Erythroblast (primary cell): ENCODE data around the gene NPTXR.

ENCODE experiments used
- GATA1 ChIP-seq: IDR thresholded peaks from 2 replicates; pipeline ENCODE4 v1.6.1; 2011; ENCODE audit warnings: low read depth, mild to moderate bottlenecking, control low read depth, low read length, moderate library complexity
- POLR2A ChIP-seq: IDR thresholded peaks from 2 replicates; pipeline ENCODE4 v1.6.1; 2011; ENCODE audit warnings: mild to moderate bottlenecking, low read length

DNA sequence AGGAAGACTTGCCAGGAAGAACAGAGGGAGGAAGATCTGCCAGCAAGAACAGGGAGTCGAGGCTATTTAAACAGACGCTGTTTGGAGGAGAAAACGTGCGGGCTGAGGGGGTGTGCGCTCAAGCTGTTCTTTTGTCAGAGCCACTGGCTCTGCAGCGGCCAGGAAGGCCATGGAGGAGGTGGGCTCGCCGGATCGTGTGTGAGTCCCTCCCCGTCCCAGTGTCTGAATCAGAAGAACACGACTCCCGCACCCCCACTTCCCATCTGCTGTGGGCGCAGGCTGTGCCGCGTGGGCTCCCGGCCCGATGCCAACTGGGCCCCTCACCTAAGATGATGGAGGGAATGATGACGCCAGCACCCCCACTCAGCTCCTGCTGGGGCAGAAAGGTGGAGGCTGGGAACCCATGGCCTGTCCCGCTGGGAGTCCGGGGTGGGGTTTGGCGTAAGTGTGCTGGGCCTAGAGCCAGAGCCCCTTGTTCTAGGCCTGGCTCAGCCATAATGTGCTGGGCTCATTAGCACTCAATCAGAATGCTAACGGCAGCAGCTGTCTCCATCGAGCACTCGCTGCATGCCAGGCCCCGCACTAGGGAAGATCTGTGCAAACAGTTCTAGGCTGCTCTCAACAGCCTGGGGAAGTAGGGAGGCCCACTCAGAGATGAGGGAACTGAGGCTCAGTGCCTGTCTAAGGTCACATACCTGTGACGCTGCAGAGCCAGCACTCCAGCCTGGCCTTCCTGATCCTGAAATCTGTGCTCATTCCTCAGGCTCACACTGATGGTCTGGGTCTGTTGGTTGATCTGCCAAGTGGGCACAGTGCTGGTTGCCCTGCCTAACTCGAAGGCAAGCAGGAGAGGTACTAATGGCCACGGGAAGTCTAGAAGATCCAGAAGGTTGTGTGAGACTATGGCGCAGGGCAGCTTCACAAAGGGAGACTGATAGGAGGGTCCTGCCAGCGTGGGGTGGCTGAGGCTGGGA is 11.5 kb downstream of the NPTXR start:
- TF ChIP-seq POLR2A, result no peak
- no peak for TF ChIP-seq GATA1
